HG02885 (cell line): ENCODE results near the gene TNFRSF25.
A peak's percentile ranks its signal among the peaks of the same experiment; 100 is the strongest.

Source experiments
- ATAC-seq: cut with Tn5 transposase; IDR thresholded peaks from one replicate; pipeline ENCODE4 v1.9.1; 2021; ENCODE audit warnings: mild to moderate bottlenecking; ENCODE audit not compliant: unreplicated experiment, poor library complexity

Gene TNFRSF25

GRCh38 chr1:6489383-6489765 lies 23.4 kb upstream of the TNFRSF25 start:
- no peak for ATAC-seq

- no peak for ATAC-seq
These were observed 22.8 kb upstream of the TNFRSF25 start for GRCh38 chr1:6488602-6489382.

- no peak for ATAC-seq
These were observed 22.0 kb upstream of the TNFRSF25 start for GRCh38 chr1:6487804-6488484.

DNA sequence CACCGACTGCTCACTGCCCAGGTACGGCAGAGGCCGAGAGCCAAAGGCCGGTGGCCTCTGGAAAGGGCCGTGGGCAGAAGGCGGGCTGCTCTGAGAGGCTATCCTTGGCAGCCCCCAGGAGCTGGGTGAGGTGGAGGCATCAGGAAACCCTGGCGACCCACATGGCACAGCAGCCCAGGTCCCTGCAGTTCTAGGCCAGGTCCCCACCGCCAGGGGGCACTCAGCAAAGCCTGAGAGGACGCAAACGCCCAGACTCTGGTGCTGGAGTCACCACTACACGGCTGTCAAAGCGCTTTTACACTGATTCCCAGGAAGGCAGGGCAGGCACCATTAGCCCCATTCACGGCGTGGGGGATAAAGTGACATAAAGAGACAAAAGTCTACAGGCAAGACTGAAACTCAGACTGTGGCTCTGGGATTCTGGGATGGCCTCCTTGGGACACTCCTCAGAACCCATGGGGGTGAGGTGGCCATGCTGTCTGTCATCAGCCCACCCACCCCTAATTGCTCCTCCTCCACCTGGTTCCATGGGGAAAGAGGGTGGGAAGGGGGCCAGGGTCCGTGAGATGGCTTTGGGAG lies 20.5 kb upstream of the TNFRSF25 start:
- ATAC-seq, result peak; percentile 58

DNA sequence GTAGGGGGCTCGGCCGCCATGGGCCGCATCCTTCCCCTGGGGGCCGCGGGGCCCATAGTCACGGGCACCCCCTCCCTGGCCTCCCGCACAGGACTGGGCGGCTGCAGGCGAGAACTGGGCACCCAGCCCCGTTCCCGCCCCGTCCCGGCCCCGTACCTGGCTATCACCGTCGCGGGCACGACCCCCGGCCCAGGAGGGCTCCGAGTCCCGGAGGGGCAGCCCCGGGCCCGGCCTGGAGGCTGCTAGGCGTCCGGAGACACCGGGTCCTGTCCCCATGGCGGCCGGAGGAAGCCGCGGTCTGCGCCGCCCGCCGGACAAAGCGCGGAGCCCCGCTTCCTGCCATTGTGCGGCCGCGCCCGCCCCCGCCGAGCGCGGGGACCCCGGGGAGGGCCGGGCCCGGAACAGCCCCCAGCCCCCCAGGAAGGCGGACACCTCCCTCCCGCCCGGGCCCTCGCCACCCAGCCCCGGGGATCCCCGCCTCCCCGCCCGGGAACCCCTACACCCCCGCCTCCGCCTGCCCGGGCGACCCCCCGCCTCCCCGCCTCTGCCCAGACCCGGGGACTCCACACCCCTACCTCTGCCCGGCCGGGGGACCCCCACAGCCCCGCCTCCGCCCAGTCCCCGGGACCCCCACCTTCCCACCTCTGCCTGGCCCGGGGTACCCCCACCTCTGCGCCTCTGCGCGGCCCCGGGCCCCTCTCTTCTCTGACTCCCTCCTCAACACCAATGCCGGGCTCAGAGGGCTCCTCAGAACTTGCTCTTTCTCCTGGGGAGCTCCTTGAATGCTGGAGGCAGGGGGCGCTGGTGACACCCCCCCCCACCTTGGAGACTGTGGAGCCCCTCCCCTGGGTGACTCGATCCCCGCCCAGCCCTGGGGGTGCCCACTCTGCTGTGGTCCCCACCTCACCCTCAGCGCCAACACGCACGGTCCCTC lies 19.5 kb upstream of the TNFRSF25 start:
- ATAC-seq, result no peak

- ATAC-seq, result no peak
These were observed 18.8 kb upstream of the TNFRSF25 start for GRCh38 chr1:6484826-6485167.

DNA sequence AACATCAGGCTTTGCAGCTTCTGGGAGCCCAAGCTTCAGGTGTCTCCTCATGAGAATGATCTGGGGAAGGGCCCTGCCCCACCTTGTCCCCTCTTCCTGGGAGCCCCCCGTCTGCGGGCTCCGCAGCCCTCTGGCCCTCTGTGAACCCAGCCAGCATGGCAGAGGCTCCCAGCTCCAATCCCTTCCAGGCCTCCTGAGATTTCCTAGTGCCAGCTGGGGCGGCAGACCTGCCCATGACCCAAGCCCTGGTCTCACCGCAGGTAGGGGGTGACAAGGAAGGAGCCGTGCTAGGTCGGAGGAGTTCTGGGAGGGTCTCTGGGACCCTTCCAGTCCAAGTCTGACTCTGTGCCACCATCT lies 17.8 kb upstream of the TNFRSF25 start:
- ATAC-seq, result no peak

- no peak for ATAC-seq
These were observed 17.2 kb upstream of the TNFRSF25 start for GRCh38 chr1:6483017-6483760.

GRCh38 chr1:6481820-6482219 lies 15.8 kb upstream of the TNFRSF25 start:
- no peak for ATAC-seq

DNA sequence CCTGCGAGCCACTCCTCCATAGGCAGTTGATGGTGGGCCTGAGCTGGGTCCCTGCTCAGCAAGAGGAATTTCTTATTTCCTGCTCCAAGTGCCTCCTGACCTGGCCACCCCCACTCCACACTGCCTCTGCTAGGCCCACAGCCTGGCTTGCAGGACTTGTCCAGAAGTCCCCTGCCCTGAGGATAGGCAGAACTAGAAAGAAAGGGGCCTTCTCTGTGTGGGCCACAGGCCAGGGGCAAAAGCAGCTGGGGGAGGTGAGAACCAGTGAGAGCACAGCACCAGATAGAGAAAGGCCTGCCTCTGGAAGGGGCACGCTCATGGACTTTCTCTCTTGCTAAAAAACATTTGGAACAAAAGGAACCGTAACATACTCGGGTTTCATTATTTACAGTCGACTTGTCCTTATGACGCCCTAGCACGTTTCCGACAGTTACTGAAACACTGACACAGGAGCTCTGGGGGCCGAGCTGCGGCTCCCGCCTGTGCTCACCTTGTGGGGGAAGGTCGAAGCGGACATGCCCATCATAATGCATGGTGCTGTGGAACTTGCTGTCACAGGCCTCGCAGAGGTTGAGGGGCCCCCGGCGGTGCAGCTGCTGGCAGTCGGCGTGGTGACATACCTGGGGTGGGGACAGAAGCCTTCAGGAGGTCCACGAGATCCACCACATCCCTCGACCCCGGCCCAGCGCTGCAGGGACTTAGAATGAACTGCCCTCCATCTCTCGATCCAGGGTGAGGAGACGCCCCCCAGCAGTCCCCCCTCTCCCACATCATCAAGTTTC lies 11.3 kb upstream of the TNFRSF25 start:
- ATAC-seq, result no peak

GRCh38 chr1:6476483-6476882 lies 10.5 kb upstream of the TNFRSF25 start:
- no peak for ATAC-seq

DNA sequence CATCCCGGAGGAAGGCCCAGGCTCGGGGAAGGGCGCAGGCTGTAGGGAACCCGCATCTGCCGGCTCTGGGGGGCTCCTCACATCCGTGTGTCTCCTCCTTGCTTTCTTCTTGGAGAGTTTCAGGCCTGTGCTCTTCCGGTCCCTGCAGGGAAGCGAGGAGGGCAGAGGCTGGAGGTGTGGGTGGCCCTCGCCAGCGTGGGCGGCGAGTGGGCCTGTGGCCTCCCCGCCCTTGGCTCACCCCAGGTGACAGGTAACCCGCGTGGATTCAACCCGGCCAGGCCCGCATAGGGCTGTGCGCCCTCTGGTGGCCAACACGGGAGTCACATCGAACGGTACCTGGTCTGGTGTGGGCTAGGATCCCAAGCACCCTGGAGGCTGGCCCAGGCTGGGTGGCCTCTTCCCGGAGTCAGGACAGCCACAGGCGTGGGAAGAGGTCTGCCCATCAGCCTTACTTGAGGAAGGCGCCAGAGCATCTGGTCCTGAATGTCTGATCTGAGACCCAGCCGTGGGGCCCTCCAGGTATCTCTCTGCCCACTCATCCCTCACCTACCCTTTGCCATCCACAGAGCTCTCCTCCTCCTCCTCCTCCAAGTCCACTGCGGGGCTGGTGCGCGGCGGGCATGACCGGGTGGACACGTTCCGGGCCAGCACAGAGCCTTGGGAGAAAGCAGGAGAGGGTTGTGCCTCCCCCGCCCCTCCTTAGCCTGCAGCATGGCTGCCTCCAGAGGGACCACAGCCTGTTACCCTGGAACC lies 9.6 kb upstream of the TNFRSF25 start:
- no peak for ATAC-seq

- no peak for ATAC-seq
These were observed 8.9 kb upstream of the TNFRSF25 start for GRCh38 chr1:6474815-6475282.

GRCh38 chr1:6473974-6474814 lies 8.2 kb upstream of the TNFRSF25 start:
- no peak for ATAC-seq

DNA sequence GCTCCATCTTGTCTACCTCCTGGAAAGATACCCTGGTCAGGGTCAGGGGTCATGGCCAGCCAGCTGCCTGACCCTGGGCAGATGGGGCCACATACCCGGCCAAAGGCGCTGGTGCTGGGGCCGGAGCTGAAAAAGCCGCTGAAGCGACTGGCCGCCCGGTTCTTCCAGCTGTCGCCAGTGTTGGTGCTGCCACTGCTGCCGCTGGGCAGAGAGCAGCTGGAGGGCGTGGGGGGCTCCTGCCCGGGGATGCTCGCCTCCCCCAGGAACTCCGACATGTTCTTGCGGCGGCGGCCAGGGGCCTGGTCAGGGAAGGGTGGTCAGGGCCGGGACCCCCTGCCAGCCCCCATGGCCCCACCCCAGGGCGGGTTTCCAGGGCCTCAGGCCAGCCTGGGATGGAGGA lies 7.2 kb upstream of the TNFRSF25 start:
- ATAC-seq, result no peak

GRCh38 chr1:6472391-6472790 lies 6.4 kb upstream of the TNFRSF25 start:
- ATAC-seq, result no peak

GRCh38 chr1:6471970-6472368 lies 6.0 kb upstream of the TNFRSF25 start:
- ATAC-seq, result no peak
